ENCODE results near the gene PHF21A.
A peak's percentile ranks its signal among the peaks of the same experiment; 100 is the strongest.
"Not testable (repeated sequence)": the region's sequence is repeated elsewhere in the genome, so short reads cannot be mapped to it uniquely, and the experiment has no call there.

Gene PHF21A

GRCh38 chr11:45906096-45906682, 215.1 kb downstream of the PHF21A start:
- no peak for DNase-seq (ENCODE audit: low read depth in 2 of 2, low spot score in 1 of 2)

GRCh38 chr11:45905576-45905975, 215.7 kb downstream of the PHF21A start:
- not testable (repeated sequence) for DNase-seq (ENCODE audit: low read depth in 2 of 2, low spot score in 1 of 2)

GRCh38 chr11:45905095-45905494, 216.2 kb downstream of the PHF21A start:
- DNase-seq (ENCODE audit: low read depth in 2 of 2, low spot score in 1 of 2) = no peak

- no peak for DNase-seq (ENCODE audit: low read depth in 2 of 2, low spot score in 1 of 2)
Observed at GRCh38 chr11:45904309-45904915, 216.8 kb downstream of the PHF21A start.

GRCh38 chr11:45902452-45903380, 218.5 kb downstream of the PHF21A start:
- no peak for DNase-seq (ENCODE audit: low read depth in 2 of 2, low spot score in 1 of 2)

- no peak for DNase-seq (ENCODE audit: low read depth in 2 of 2, low spot score in 1 of 2)
Observed at GRCh38 chr11:45901626-45902025, 219.6 kb downstream of the PHF21A start.

- DNase-seq (ENCODE audit: low read depth in 2 of 2, low spot score in 1 of 2) = no peak
Observed at GRCh38 chr11:45900916-45901617, 220.2 kb downstream of the PHF21A start.

- DNase-seq (ENCODE audit: low read depth in 2 of 2, low spot score in 1 of 2) = not testable (repeated sequence)
Observed at GRCh38 chr11:45900175-45900800, 221.0 kb downstream of the PHF21A start.

GRCh38 chr11:45899448-45900174, 221.6 kb downstream of the PHF21A start:
- peak in 1 of 2 donors; percentile 47 for DNase-seq (ENCODE audit: low read depth in 2 of 2, low spot score in 1 of 2)

GRCh38 chr11:45899086-45899447, 222.2 kb downstream of the PHF21A start:
- DNase-seq (ENCODE audit: low read depth in 2 of 2, low spot score in 1 of 2) = no peak

- DNase-seq (ENCODE audit: low read depth in 2 of 2, low spot score in 1 of 2) = no peak
Observed at GRCh38 chr11:45897556-45897955, 223.7 kb downstream of the PHF21A start.

- DNase-seq (ENCODE audit: low read depth in 2 of 2, low spot score in 1 of 2) = no peak
Observed at GRCh38 chr11:45896422-45896984, 224.8 kb downstream of the PHF21A start.

GRCh38 chr11:45895553-45896259, 225.5 kb downstream of the PHF21A start:
- DNase-seq (ENCODE audit: low read depth in 2 of 2, low spot score in 1 of 2) = no peak

- no peak for DNase-seq (ENCODE audit: low read depth in 2 of 2, low spot score in 1 of 2)
Observed at GRCh38 chr11:45894555-45895247, 226.6 kb downstream of the PHF21A start.

- DNase-seq (ENCODE audit: low read depth in 2 of 2, low spot score in 1 of 2) = no peak
Observed at GRCh38 chr11:45892856-45893255, 228.4 kb downstream of the PHF21A start.

GRCh38 chr11:45890886-45891550, 230.2 kb downstream of the PHF21A start:
- DNase-seq (ENCODE audit: low read depth in 2 of 2, low spot score in 1 of 2) = no peak

GRCh38 chr11:45889966-45890365, 231.3 kb downstream of the PHF21A start:
- no peak for DNase-seq (ENCODE audit: low read depth in 2 of 2, low spot score in 1 of 2)

GRCh38 chr11:45889555-45889954, 231.7 kb downstream of the PHF21A start:
- DNase-seq (ENCODE audit: low read depth in 2 of 2, low spot score in 1 of 2) = no peak
